GM21447 (cell line): Measurements from ENCODE around the gene LRIT3.
"Not testable (repeated sequence)": the region's sequence is repeated elsewhere in the genome, so short reads cannot be mapped to it uniquely, and the experiment has no call there.

ENCODE experiments used
- ATAC-seq: cut with Tn5 transposase; IDR thresholded peaks from one replicate; pipeline ENCODE4 v1.9.1; 2021; ENCODE audit not compliant: unreplicated experiment

LRIT3 gene

GRCh38 chr4:109846395-109847098 lies 1.4 kb upstream of the LRIT3 start:
- no peak for ATAC-seq

- no peak for ATAC-seq
These were observed 594 bp downstream of the LRIT3 start for GRCh38 chr4:109848501-109848900.

GRCh38 chr4:109850601-109851000 lies 2.7 kb downstream of the LRIT3 start:
- no peak for ATAC-seq

DNA sequence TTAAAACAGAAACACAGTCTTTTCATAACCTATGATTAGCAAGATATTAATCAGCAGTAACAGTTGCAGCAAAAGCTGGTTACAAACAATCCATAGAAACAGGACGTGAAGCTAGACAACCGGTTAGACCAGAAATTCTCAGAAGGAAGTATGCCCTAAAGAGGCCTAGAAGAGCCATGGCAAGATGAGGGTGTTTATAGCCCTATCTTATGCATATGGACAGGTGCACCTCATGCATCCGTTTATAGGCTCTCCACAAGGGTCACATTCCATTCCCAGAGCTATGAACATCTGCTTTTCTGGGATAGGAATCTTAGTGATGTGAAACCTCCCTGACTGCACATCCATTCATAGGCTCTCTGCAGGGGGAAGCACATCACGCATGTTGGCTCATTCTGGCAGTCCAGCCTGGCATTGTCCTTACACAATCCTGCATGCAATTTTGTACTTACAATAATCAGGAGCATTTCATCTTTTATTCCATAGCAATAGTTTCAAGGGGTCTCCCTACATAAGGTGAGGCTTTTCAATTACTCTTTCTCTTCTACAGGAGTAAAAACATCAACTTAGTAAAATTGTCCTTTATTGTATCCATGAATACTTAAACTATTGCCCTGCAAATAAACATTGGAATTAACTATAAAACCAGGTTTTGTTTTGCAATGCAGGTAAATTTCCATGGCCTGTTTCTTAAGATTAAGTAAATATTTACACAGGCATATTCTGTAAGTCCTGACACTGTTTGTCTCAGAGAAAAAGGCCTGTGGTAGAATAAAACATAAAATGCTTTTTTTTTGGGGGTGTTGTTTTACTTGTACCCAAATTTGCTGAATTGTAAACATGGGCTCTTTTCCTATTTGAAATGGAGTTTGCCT lies 11.8 kb downstream of the LRIT3 start:
- ATAC-seq = not testable (repeated sequence)

- no peak for ATAC-seq
These were observed 13.4 kb downstream of the LRIT3 start for GRCh38 chr4:109861271-109861670.

DNA sequence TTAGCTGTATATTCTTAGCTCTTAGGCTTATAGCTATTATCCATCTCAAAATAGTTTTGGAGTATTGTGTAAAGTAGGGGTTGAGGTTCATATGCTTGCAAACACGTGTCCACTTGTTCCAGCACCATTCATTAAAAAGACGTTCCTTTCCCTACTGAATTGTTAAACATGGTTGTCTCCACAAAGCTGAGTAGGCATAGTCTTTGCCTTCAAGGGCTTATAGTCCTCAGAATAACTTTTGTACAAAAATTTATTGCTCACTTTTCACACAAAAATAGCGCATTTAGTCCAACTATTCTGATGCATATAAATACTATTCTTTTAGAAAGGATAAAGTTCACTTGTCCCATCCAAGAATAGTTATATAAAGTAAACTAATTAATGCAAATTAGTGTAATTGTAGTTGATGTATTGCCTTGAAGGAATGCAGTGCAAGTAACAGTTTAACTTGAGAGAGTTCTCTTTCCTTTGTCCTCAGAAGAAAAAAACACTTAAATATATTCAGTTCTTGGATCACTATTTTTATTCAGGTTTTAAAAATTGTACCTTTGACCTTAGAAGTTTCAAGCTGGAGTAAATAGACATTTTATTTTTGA lies 14.1 kb downstream of the LRIT3 start:
- no peak for ATAC-seq

DNA sequence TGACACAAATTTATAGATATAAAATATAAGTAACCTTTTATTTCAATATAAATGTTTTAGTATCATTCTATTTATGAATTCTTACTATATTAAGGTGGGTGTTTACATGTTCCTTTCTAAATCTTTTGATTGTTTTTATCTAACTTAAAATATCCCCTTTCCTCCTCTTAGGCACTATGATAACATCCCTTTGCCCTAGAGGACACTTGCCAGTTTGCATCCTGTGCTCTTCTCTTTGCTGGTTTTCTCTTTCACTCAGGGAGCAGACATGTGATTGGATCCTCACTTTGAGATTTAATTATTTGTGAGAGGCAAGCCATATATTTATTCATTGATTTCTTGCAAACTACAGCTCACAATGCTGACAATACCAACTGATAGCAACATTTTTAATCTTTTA lies 16.2 kb downstream of the LRIT3 start:
- ATAC-seq = no peak

GRCh38 chr4:109870061-109870460 lies 22.2 kb downstream of the LRIT3 start:
- no peak for ATAC-seq

DNA sequence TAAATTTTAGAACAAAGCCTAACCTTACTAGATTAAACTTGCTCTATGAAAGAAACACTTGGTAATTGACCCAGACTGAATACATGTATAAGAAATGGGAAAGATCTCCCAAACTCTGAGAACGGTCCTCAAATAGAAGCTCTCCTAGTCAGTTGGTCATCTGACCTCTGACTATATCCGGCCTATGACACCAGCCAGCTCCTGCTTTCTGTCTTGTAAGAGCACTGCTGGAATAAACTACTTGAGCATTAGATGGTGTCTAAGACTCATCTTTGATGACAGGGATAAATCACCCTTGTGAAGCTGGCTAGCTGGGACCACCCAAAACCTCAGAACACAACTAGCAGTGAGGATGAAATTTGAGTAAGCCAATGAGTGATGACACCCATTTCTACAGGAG lies 24.2 kb downstream of the LRIT3 start:
- ATAC-seq = no peak

GRCh38 chr4:109872950-109873656 lies 25.2 kb downstream of the LRIT3 start:
- ATAC-seq = no peak

DNA sequence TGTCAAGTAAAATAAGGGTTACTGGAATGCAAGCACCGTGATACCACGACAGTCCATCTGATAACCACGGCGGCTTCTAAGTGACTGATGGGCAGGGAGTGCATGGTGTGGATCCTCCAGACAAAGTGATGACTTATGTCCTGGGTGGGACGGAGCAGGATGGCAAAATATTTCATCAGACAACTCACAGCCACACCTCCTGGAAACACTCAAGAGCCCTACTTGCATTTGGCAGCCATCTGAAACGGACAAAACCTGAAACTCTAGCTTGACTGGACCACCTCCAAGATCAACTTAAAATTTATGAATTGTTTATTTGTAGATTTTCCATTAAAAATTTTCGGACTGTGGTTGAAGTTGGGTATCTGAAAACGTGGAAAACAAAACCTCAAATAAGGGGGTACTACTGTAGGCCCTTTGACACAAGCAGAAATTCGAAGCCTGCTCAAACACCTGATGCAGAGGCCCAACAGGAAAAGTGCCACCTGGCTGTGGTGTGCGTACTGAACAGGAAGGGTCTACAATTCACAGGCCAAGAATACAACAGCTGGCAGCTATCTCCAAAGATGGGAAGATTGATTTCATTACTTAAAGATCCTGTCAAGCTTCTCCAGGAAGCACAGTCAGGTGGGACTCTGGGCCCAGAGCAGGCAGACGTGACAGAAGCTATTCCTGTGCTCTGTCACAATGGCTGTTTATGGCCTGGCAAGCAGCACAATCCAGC lies 26.0 kb downstream of the LRIT3 start:
- ATAC-seq = no peak

- ATAC-seq = no peak
These were observed 27.2 kb downstream of the LRIT3 start for GRCh38 chr4:109875106-109875505.

GRCh38 chr4:109875553-109875952 lies 27.6 kb downstream of the LRIT3 start:
- ATAC-seq = not testable (repeated sequence)

GRCh38 chr4:109876634-109877265 lies 28.8 kb downstream of the LRIT3 start:
- no peak for ATAC-seq

DNA sequence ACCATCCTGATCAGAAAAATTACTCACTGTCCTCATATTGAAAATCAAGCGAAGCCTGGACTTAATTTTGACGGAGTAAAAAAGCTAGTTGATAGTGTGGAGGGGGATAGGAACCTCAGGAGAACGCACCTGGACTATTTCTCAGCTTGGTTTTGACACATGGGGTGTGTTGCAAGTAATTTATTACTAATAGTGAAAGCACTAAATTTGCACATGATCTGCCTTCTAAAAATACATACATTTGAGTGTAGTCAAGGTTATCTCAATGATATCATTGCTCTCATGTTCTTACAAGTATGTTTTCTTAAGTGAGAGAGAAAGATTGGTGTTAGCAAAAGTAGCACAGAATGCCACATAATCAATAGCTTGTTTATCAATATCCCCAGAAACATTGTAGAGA lies 29.5 kb downstream of the LRIT3 start:
- peak; percentile 90 for ATAC-seq

GRCh38 chr4:109878355-109878754 lies 30.4 kb downstream of the LRIT3 start:
- ATAC-seq = no peak

DNA sequence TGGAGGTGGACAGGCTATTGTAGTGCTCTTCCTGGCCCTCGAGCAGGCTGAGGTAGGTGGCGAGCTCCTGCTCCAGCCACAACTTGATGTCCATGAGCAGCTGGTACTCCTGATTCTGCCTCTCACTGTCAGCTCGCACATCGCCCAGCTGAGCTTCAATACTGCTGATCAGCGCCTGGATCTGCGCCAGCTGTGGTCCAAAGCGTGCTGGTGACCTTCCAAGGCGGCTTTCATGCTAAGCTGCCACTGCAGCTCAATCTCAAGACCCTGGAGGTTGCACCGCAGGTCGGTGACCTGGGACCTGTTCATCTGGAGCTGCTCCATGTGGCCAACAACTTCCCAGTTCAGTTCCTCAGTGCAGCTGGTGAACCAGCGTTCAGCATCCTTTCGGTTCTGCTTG lies 31.2 kb downstream of the LRIT3 start:
- no peak for ATAC-seq

- ATAC-seq = no peak
These were observed 31.9 kb downstream of the LRIT3 start for GRCh38 chr4:109879636-109880314.

DNA sequence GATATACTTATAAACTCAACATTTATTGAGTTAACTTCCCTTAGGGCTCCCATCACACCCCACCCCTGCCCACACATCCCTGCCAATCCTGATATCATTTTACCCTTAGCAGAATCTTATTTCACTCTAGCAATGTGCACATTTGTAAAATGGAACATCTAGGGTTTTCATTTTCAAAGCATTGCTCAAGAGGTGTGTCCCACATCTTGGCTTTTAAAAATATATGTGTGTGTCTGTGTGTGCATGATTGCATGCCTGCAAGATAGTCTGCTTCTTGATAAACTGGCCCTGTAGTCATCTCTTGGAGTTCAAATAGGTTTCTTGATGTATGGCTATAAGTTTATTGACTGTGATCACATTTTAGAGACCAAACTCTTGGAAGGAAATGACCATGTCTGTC lies 38.4 kb downstream of the LRIT3 start:
- ATAC-seq = no peak

DNA sequence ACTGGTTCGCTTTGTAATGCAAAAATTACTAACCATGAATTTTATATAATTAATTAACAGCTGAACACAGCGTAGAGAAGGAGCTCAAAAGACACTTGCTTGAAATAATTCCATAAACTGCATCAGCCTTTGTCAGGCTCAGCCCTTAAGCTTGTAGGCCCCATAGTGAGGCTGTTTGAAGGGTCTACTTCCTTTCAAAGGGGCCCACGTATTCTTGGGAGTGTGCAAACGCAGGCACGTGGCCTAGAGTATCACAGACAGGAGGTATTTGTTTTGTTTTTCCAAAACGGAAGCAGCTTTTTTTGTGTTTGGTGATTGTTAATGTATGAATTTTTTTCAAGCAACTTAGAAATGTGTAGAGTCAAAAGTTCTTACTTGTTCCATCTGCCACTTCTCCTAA lies 39.2 kb downstream of the LRIT3 start:
- no peak for ATAC-seq
